Keratinocyte (primary cell): ENCODE data around the gene CBX7. TPM values are rescaled to one million over a fixed set of nuclear protein-coding genes. Genes with fewer than 3 reads are reported as not detected.

Experiments
- DNase-seq: peaks from one replicate; pipeline ENCODE4 v3.0.0-alpha.2; 2011; ENCODE audit warnings: low read depth, missing footprints, low spot score
- FAIRE-seq: peaks from 2 replicates; lab custom pipeline; 2011; peaks lifted over from hg19 to GRCh38; lab: Jason Lieb, UNC
- H2AFZ ChIP-seq: 2 replicates; pipeline ENCODE4 v1.6.0; 2012; ENCODE audit warnings: low read length, control low read depth, inconsistent platforms; ENCODE audit not compliant: control insufficient read depth
- H3K27ac ChIP-seq: 2 replicates; pipeline ENCODE4 v1.5.1; 2011; ENCODE audit warnings: low read length; ENCODE audit not compliant: control insufficient read depth, insufficient read depth
- H3K27me3 ChIP-seq: 3 replicates; pipeline ENCODE4 v1.6.0; 2011; ENCODE audit warnings: low read length; ENCODE audit not compliant: control insufficient read depth, insufficient read depth; ENCODE audit errors: extremely low read depth
- H3K36me3 ChIP-seq, 2 experiments: 2 replicates in 1 of 2; 3 replicates in 1 of 2; pipeline ENCODE4 v1.5.1; 2011; ENCODE audit warnings: low read length in 2 of 2, mild to moderate bottlenecking in 1 of 2; ENCODE audit not compliant: control insufficient read depth in 2 of 2, insufficient read depth in 2 of 2; ENCODE audit errors: extremely low read depth in 1 of 2
- H3K4me1 ChIP-seq: 3 replicates; pipeline ENCODE4 v1.5.1; 2011; ENCODE audit warnings: low read length; ENCODE audit not compliant: control insufficient read depth, insufficient read depth; ENCODE audit errors: extremely low read depth
- H3K4me2 ChIP-seq: 3 replicates; pipeline ENCODE4 v1.6.0; 2011; ENCODE audit warnings: low read depth, low read length; ENCODE audit not compliant: control insufficient read depth, insufficient read depth; ENCODE audit errors: extremely low read depth
- H3K4me3 ChIP-seq, 3 experiments: fragments of 200-600 bp in 1 of 3; sonication (generic) in 1 of 3; 2 replicates in 2 of 3; 3 replicates in 1 of 3; pipeline ENCODE4 v1.5.1; 2011 to 2016; ENCODE audit warnings: low read length in 3 of 3, mild to moderate bottlenecking in 3 of 3, control low read depth in 2 of 3, inconsistent platforms in 1 of 3, low read depth in 1 of 3, mixed read lengths in 1 of 3, mixed run types in 1 of 3, moderate library complexity in 1 of 3; ENCODE audit not compliant: control insufficient read depth in 2 of 3, insufficient read depth in 2 of 3; ENCODE audit errors: extremely low read depth in 1 of 3
- H3K79me2 ChIP-seq: 2 replicates; pipeline ENCODE4 v1.6.0; 2012; ENCODE audit warnings: low read length; ENCODE audit not compliant: control insufficient read depth, insufficient read depth
- H3K9ac ChIP-seq: 3 replicates; pipeline ENCODE4 v1.6.0; 2011; ENCODE audit warnings: low read length; ENCODE audit not compliant: control insufficient read depth, insufficient read depth; ENCODE audit errors: extremely low read depth
- H3K9me1 ChIP-seq: 3 replicates; pipeline ENCODE4 v1.6.0; 2011; ENCODE audit warnings: low read length; ENCODE audit not compliant: control insufficient read depth, insufficient read depth; ENCODE audit errors: extremely low read depth
- H3K9me3 ChIP-seq: 2 replicates; pipeline ENCODE4 v1.5.1; 2012; ENCODE audit warnings: low read depth, low read length; ENCODE audit not compliant: control insufficient read depth
- H4K20me1 ChIP-seq: 3 replicates; pipeline ENCODE4 v1.6.0; 2011; ENCODE audit warnings: low read length; ENCODE audit not compliant: control insufficient read depth, insufficient read depth; ENCODE audit errors: extremely low read depth
- EZH2 ChIP-seq: IDR thresholded peaks from one replicate; pipeline ENCODE4 v1.6.1; 2012; ENCODE audit warnings: inconsistent platforms, mild to moderate bottlenecking, low read length, moderate library complexity
- dilution Hi-C: fragments of 300-500 bp; cut with MboI; formaldehyde crosslinking; loops from one replicate; pipeline ENCODE4 v1.7.0; 2020; ENCODE audit warnings: low sequenced_read_pairs; ENCODE audit not compliant: extremely low pct_ligation_motif_present
- polyA plus RNA-seq, 5 experiments: library from polyadenylated mRNA; depleted of rRNA in 3 of 5; stranded (reverse) in 3 of 5; stranded (forward) in 1 of 5; unstranded in 1 of 5; fragments of >200 nt; gene quantifications; 1 replicate in 1 of 5; 2 replicates in 3 of 5; 3 replicates in 1 of 5; pipeline versions ENCODE4 v1.2.1 to v1.2.3, GENCODE V29; 2011 to 2012; ENCODE audit warnings: missing spikeins in 2 of 5, low read depth in 1 of 5, low replicate concordance in 1 of 5
- TF ChIP-seq, protein P1 (sequence below), 3 experiments: IDR thresholded peaks in 1 of 3; conservative IDR thresholded peaks in 1 of 3; optimal IDR thresholded peaks in 1 of 3; 2 replicates in 2 of 3; 3 replicates in 1 of 3; pipeline versions ENCODE3 to v1.5.1; 2011; ENCODE audit warnings: low read length in 3 of 3, mild to moderate bottlenecking in 3 of 3, moderate library complexity in 2 of 3, control low read depth in 1 of 3, inconsistent platforms in 1 of 3; ENCODE audit not compliant: insufficient read depth in 2 of 3; ENCODE audit errors: extremely low read depth in 1 of 3

The CBX7 gene
- polyA plus RNA-seq, 1 donor (not counting 4 experiments of a cell fraction or from before 2014, with no cell fraction given), result 1.3 TPM

DNA sequence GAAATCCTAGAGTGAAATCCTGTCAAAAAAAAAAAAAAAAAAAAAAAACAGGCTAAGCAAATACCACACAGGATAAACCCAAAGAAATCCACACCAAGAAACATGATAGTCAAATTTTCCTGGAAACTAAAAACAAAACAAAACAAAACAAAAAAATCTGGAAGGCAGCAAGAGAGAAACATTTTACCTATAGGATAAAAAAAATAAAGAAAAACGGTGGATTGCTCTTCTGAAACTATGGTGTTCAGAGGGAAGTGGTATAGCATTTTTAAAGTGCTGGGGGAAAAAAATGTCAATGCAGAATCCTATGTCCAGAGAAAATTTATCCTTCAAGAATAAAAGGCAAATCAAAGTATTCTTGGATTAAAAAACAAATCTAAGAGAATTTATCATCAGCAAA, 41.6 kb upstream of the CBX7 start:
- no peak overlapping the region for H3K4me3 ChIP-seq
- H3K9ac ChIP-seq, result no peak overlapping the region
- H3K27me3 ChIP-seq, result no peaks in the 10 kb centered on the region
- no peaks in the 10 kb centered on the region for H3K79me2 ChIP-seq
- H4K20me1 ChIP-seq, result no peaks in the 10 kb centered on the region
- TF ChIP-seq EZH2, result no peak
- TF ChIP-seq, protein P1, sequence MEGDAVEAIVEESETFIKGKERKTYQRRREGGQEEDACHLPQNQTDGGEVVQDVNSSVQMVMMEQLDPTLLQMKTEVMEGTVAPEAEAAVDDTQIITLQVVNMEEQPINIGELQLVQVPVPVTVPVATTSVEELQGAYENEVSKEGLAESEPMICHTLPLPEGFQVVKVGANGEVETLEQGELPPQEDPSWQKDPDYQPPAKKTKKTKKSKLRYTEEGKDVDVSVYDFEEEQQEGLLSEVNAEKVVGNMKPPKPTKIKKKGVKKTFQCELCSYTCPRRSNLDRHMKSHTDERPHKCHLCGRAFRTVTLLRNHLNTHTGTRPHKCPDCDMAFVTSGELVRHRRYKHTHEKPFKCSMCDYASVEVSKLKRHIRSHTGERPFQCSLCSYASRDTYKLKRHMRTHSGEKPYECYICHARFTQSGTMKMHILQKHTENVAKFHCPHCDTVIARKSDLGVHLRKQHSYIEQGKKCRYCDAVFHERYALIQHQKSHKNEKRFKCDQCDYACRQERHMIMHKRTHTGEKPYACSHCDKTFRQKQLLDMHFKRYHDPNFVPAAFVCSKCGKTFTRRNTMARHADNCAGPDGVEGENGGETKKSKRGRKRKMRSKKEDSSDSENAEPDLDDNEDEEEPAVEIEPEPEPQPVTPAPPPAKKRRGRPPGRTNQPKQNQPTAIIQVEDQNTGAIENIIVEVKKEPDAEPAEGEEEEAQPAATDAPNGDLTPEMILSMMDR (optimal IDR thresholded peaks at IDR 0.05 in 1 of 3, IDR thresholded peaks at IDR 0.05 in 1 of 3, conservative IDR thresholded peaks at IDR 0.05 in 1 of 3; ENCODE audit: extremely low read depth in 1 of 3, insufficient read depth in 2 of 3, low read length in 3 of 3), result no peak
- dilution Hi-C loops, result no loop called here
- H3K4me1 ChIP-seq, result peaks cover 7% of the 10 kb centered on the region
- FAIRE-seq (no peak), DNase-seq (no peak)
- H3K36me3 ChIP-seq, result no peaks in the 10 kb centered on the region
- no peak overlapping the region for H3K27ac ChIP-seq
- no peak overlapping the region for H3K4me2 ChIP-seq
- H3K9me3 ChIP-seq, result no peaks in the 10 kb centered on the region
- H3K9me1 ChIP-seq, result no peaks in the 10 kb centered on the region
- H2AFZ ChIP-seq, result no peak overlapping the region

DNA sequence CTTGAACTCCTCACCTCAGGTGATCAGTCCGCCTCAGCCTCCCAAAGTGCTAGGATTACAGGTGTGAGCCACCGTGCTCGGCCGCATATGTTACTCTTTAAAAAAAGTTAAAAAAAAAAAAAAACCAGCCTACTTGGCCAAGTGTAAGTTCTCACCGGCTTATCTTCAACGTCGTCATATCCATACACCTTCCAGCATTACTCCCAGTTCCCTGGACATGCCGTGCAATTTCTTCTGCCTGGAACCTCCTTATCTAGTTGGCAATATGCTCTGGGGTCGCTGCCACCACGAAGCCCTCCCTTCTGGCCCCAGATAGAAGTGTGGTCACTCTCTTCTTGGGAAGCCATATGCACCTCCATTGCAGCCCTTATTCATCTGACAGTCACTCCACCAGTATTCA, 36.3 kb upstream of the CBX7 start:
- Histone ChIP-seq H3K27me3 (no peaks in the 10 kb centered on the region), H3K4me2 (no peak overlapping the region), H3K4me1 (peaks cover 9% of the 10 kb centered on the region), H3K27ac (no peak overlapping the region), H3K9me3 (no peaks in the 10 kb centered on the region), H2AFZ (no peak overlapping the region), H3K36me3 (no peaks in the 10 kb centered on the region), H3K79me2 (no peaks in the 10 kb centered on the region), H3K4me3 (no peak overlapping the region), H4K20me1 (no peaks in the 10 kb centered on the region), H3K9ac (no peak overlapping the region), H3K9me1 (no peaks in the 10 kb centered on the region)
- dilution Hi-C loops, result no loop called here
- TF ChIP-seq, protein P1 (optimal IDR thresholded peaks at IDR 0.05 in 1 of 3, IDR thresholded peaks at IDR 0.05 in 1 of 3, conservative IDR thresholded peaks at IDR 0.05 in 1 of 3; ENCODE audit: extremely low read depth in 1 of 3, insufficient read depth in 2 of 3, low read length in 3 of 3), result no peak
- TF ChIP-seq EZH2, result no peak
- no peak for DNase-seq
- no peak for FAIRE-seq
